Inflammatory macrophage treated with lipopolysaccharide for 1 hour (primary cell): ENCODE data around the gene UGT1A10.
"Not testable (repeated sequence)": the region's sequence is repeated elsewhere in the genome, so short reads cannot be mapped to it uniquely, and the experiment has no call there.

Experiments
- DNase-seq, 2 donors: peaks; one replicate each; pipeline ENCODE4 v3.0.0-alpha.2; 2020 to 2022

UGT1A10 gene

GRCh38 chr2:233698740-233699139, 62.5 kb downstream of the UGT1A10 start:
- no peak for DNase-seq

GRCh38 chr2:233699424-233700027, 63.3 kb downstream of the UGT1A10 start:
- DNase-seq, result no peak

- no peak for DNase-seq
Measured at GRCh38 chr2:233700028-233700635, 63.9 kb downstream of the UGT1A10 start.

GRCh38 chr2:233700842-233701241, 64.6 kb downstream of the UGT1A10 start:
- not testable (repeated sequence) for DNase-seq

GRCh38 chr2:233702238-233702637, 66.0 kb downstream of the UGT1A10 start:
- no peak for DNase-seq

GRCh38 chr2:233705911-233706506, 69.8 kb downstream of the UGT1A10 start:
- DNase-seq, result no peak

- no peak for DNase-seq
Measured at GRCh38 chr2:233706720-233707119, 70.5 kb downstream of the UGT1A10 start.

- DNase-seq, result no peak
Measured at GRCh38 chr2:233707940-233708644, 71.8 kb downstream of the UGT1A10 start.

GRCh38 chr2:233708942-233709341, 72.7 kb downstream of the UGT1A10 start:
- DNase-seq, result no peak

- peak; percentile 25 to 74 for DNase-seq
Measured at GRCh38 chr2:233711312-233712008, 75.2 kb downstream of the UGT1A10 start.

- no peak for DNase-seq
Measured at GRCh38 chr2:233712611-233713261, 76.5 kb downstream of the UGT1A10 start, which contains the start of gene UGT1A5. TSS of gene UGT1A5 (plus strand) at chr2:233712907. CDS start at chr2:233712992, 85 bp downstream.

GRCh38 chr2:233713262-233713615, 77.0 kb downstream of the UGT1A10 start:
- DNase-seq, result no peak

GRCh38 chr2:233714121-233714520, 77.9 kb downstream of the UGT1A10 start:
- no peak for DNase-seq

GRCh38 chr2:233718552-233718951, 82.3 kb downstream of the UGT1A10 start, which contains the start of gene UGT1A4:
TSS of gene UGT1A4 (plus strand) at chr2:233718736. CDS start at chr2:233718821, 85 bp downstream.
- DNase-seq, result no peak

- DNase-seq, result no peak
Measured at GRCh38 chr2:233728723-233729301, 92.6 kb downstream of the UGT1A10 start, which contains the start of gene UGT1A3. TSS of gene UGT1A3 (plus strand) at chr2:233729042. CDS start at chr2:233729127, 85 bp downstream.

GRCh38 chr2:233736868-233737653, 100.8 kb downstream of the UGT1A10 start:
- not testable (repeated sequence) for DNase-seq

- no peak for DNase-seq
Measured at GRCh38 chr2:233740870-233741269, 104.6 kb downstream of the UGT1A10 start.

GRCh38 chr2:233743464-233744259, 107.4 kb downstream of the UGT1A10 start:
- DNase-seq, result no peak

- no peak for DNase-seq
Measured at GRCh38 chr2:233745073-233745755, 109.0 kb downstream of the UGT1A10 start.

- not testable (repeated sequence) for DNase-seq
Measured at GRCh38 chr2:233745838-233746237, 109.6 kb downstream of the UGT1A10 start.
